MM.1S (cell line): ENCODE results near the gene ZBTB4.
"Not testable (repeated sequence)": the region's sequence is repeated elsewhere in the genome, so short reads cannot be mapped to it uniquely, and the experiment has no call there.

Source experiments
- DNase-seq: peaks from one replicate; pipeline ENCODE4 v3.0.0-alpha.2; 2015
- H2AFZ ChIP-seq: fragments of 300-600 bp; sonication (generic); 2 replicates; pipeline ENCODE4 v1.6.0; 2016; ENCODE audit warnings: antibody characterized with exemption, low read length
- H3F3A ChIP-seq: fragments of 300-600 bp; sonication (generic); 2 replicates; pipeline ENCODE4 v1.6.1; 2016; ENCODE audit warnings: mild to moderate bottlenecking, antibody characterized with exemption, low read length, moderate library complexity, mixed read lengths; ENCODE audit not compliant: insufficient read depth
- H3K27ac ChIP-seq: fragments of 300-600 bp; sonication (generic); 2 replicates; pipeline ENCODE4 v1.5.1; 2016; ENCODE audit warnings: mild to moderate bottlenecking, low read length
- H3K27me3 ChIP-seq: fragments of 300-600 bp; sonication (generic); replicated peaks from 2 replicates; pipeline ENCODE4 v1.6.0; 2016; ENCODE audit warnings: low read length; ENCODE audit not compliant: insufficient read depth
- H3K36me3 ChIP-seq: fragments of 300-600 bp; sonication (generic); replicated peaks from 2 replicates; pipeline ENCODE4 v1.6.1; 2016; ENCODE audit warnings: mild to moderate bottlenecking, low read length, mixed read lengths; ENCODE audit not compliant: insufficient read depth
- H3K4me1 ChIP-seq: fragments of 300-600 bp; sonication (generic); 2 replicates; pipeline ENCODE4 v1.6.1; 2016; ENCODE audit warnings: low read length, mixed read lengths
- H3K4me2 ChIP-seq: fragments of 300-600 bp; sonication (generic); 2 replicates; pipeline ENCODE4 v1.6.0; 2016; ENCODE audit warnings: low read depth, low read length
- H3K4me3 ChIP-seq: fragments of 300-600 bp; sonication (generic); 2 replicates; pipeline ENCODE4 v1.5.1; 2016; ENCODE audit warnings: low read length, mixed read lengths
- H3K79me2 ChIP-seq: fragments of 300-600 bp; sonication (generic); 2 replicates; pipeline ENCODE4 v1.6.1; 2016; ENCODE audit warnings: mixed run types, low read length, mixed read lengths
- H3K9ac ChIP-seq: fragments of 300-600 bp; sonication (generic); 2 replicates; pipeline ENCODE4 v1.6.1; 2016; ENCODE audit warnings: low read length, mixed read lengths
- H3K9me2 ChIP-seq: fragments of 300-600 bp; sonication (generic); replicated peaks from 2 replicates; pipeline ENCODE4 v1.6.1; 2016; ENCODE audit warnings: mild to moderate bottlenecking, low read length, mixed read lengths; ENCODE audit not compliant: insufficient read depth
- H3K9me3 ChIP-seq: fragments of 300-600 bp; sonication (generic); replicated peaks from 2 replicates; pipeline ENCODE4 v1.6.1; 2016; ENCODE audit warnings: mild to moderate bottlenecking, low read length, mixed read lengths; ENCODE audit not compliant: insufficient read depth
- H4K20me1 ChIP-seq: fragments of 300-600 bp; sonication (generic); 2 replicates; pipeline ENCODE4 v1.6.1; 2016; ENCODE audit warnings: mild to moderate bottlenecking, low read length, moderate library complexity, mixed read lengths; ENCODE audit not compliant: insufficient read depth
- CTCF ChIP-seq: fragments of 300-600 bp; sonication (generic); IDR thresholded peaks from 2 replicates; pipeline ENCODE4 v1.5.1; 2016; ENCODE audit warnings: antibody characterized with exemption, low read length, mixed read lengths
- EZH2 ChIP-seq: fragments of 300-600 bp; sonication (generic); optimal IDR thresholded peaks from 2 replicates; pipeline ENCODE3; 2017; ENCODE audit warnings: low read depth, mild to moderate bottlenecking, antibody characterized with exemption, low read length, mixed read lengths
- EZH2phosphoT487 ChIP-seq: fragments of 300-600 bp; sonication (generic); IDR thresholded peaks from 2 replicates; pipeline ENCODE4 v1.6.1; 2018; ENCODE audit warnings: antibody characterized with exemption, low read length

Gene ZBTB4

GRCh38 chr17:7476951-7477350, 2.5 kb downstream of the ZBTB4 start:
- H3K27me3 ChIP-seq = no peaks in the 10 kb centered on the region
- TF ChIP-seq EZH2phosphoT487 (no peak), EZH2 (no peak), CTCF (no peak)
- no peaks in the 10 kb centered on the region for H4K20me1 ChIP-seq
- H3K4me3 ChIP-seq = no peak overlapping the region
- no peak overlapping the region for H3K4me2 ChIP-seq
- H3K27ac ChIP-seq = no peak overlapping the region
- H2AFZ ChIP-seq = no peak overlapping the region
- no peaks in the 10 kb centered on the region for H3K36me3 ChIP-seq
- no peaks in the 10 kb centered on the region for H3K9me3 ChIP-seq
- DNase-seq = no peak
- H3K9me2 ChIP-seq = no peaks in the 10 kb centered on the region
- peaks cover 7% of the 10 kb centered on the region; the same call in 1 of the 2 replicates for H3K79me2 ChIP-seq
- no peak overlapping the region for H3K9ac ChIP-seq
- 0 out of 2 replicates have a peak, but pooled peaks cover 5% of the 10 kb centered on the region for H3F3A ChIP-seq
- H3K4me1 ChIP-seq = no peaks in the 10 kb centered on the region

GRCh38 chr17:7476494-7476893, 2.9 kb downstream of the ZBTB4 start:
- Histone ChIP-seq H3K27ac (no peak overlapping the region), H3K4me3 (no peak overlapping the region), H3K27me3 (no peaks in the 10 kb centered on the region), H2AFZ (no peak overlapping the region), H3K4me2 (no peak overlapping the region), H3K9ac (no peak overlapping the region), H3K9me3 (no peaks in the 10 kb centered on the region), H3K4me1 (no peaks in the 10 kb centered on the region), H4K20me1 (no peaks in the 10 kb centered on the region), H3F3A (0 out of 2 replicates have a peak, but pooled peaks cover 5% of the 10 kb centered on the region), H3K36me3 (no peaks in the 10 kb centered on the region), H3K9me2 (no peaks in the 10 kb centered on the region), H3K79me2 (peaks cover 7% of the 10 kb centered on the region; the same call in 1 of the 2 replicates)
- TF ChIP-seq EZH2phosphoT487 = no peak
- TF ChIP-seq EZH2 = no peak
- TF ChIP-seq CTCF = no peak
- DNase-seq = no peak

- peaks cover 7% of the 10 kb centered on the region; the same call in 1 of the 2 replicates for H3K79me2 ChIP-seq
- H3K9ac ChIP-seq = no peak overlapping the region
- no peaks in the 10 kb centered on the region for H3K36me3 ChIP-seq
- 0 out of 2 replicates have a peak, but pooled peaks cover 5% of the 10 kb centered on the region for H3F3A ChIP-seq
- H3K27me3 ChIP-seq = no peaks in the 10 kb centered on the region
- no peak overlapping the region for H2AFZ ChIP-seq
- no peaks in the 10 kb centered on the region for H3K9me2 ChIP-seq
- H3K4me3 ChIP-seq = no peak overlapping the region
- TF ChIP-seq EZH2phosphoT487 (no peak), CTCF (no peak), EZH2 (no peak)
- H3K27ac ChIP-seq = no peak overlapping the region
- no peaks in the 10 kb centered on the region for H3K9me3 ChIP-seq
- H4K20me1 ChIP-seq = no peaks in the 10 kb centered on the region
- no peaks in the 10 kb centered on the region for H3K4me1 ChIP-seq
- no peak overlapping the region for H3K4me2 ChIP-seq
- DNase-seq = no peak
Measured at GRCh38 chr17:7475764-7476422, 3.5 kb downstream of the ZBTB4 start.

- H3K36me3 ChIP-seq, DNase-seq, H3F3A ChIP-seq, H3K4me2 ChIP-seq, H3K9ac ChIP-seq, H3K79me2 ChIP-seq, H3K27me3 ChIP-seq, H3K4me3 ChIP-seq, H4K20me1 ChIP-seq, H3K27ac ChIP-seq, H3K9me2 ChIP-seq, H2AFZ ChIP-seq, H3K9me3 ChIP-seq, H3K4me1 ChIP-seq: not testable (repeated sequence)
Measured at GRCh38 chr17:7474767-7475166, 4.7 kb downstream of the ZBTB4 start.
